Cardiac fibroblast (primary cell): ENCODE results near the gene AGMO.

Experiments used
- DNase-seq, 2 donors: peaks; one replicate each; pipeline versions ENCODE4 v3.0.0 to v3.0.0-alpha.2; 2010; ENCODE audit warnings: low read depth in 2 of 2
- H3K4me3 ChIP-seq, 2 donors: replicated peaks in 1 of 2; 1 replicate in 1 of 2; 2 replicates in 1 of 2; pipeline ENCODE4 v1.5.1; 2011; ENCODE audit warnings: low read depth in 2 of 2, low read length in 2 of 2, mild to moderate bottlenecking in 2 of 2, moderate library complexity in 1 of 2
- TF ChIP-seq, protein P1 (sequence below): IDR thresholded peaks from one replicate; pipeline ENCODE4 v1.5.1; 2011; ENCODE audit warnings: low read depth, mild to moderate bottlenecking, low read length, inconsistent platforms

AGMO gene

GRCh38 chr7:15292138-15292537 lies 269.7 kb downstream of the AGMO start:
- H3K4me3 ChIP-seq = no peak overlapping the region
- no peak for DNase-seq
- TF ChIP-seq, protein P1, sequence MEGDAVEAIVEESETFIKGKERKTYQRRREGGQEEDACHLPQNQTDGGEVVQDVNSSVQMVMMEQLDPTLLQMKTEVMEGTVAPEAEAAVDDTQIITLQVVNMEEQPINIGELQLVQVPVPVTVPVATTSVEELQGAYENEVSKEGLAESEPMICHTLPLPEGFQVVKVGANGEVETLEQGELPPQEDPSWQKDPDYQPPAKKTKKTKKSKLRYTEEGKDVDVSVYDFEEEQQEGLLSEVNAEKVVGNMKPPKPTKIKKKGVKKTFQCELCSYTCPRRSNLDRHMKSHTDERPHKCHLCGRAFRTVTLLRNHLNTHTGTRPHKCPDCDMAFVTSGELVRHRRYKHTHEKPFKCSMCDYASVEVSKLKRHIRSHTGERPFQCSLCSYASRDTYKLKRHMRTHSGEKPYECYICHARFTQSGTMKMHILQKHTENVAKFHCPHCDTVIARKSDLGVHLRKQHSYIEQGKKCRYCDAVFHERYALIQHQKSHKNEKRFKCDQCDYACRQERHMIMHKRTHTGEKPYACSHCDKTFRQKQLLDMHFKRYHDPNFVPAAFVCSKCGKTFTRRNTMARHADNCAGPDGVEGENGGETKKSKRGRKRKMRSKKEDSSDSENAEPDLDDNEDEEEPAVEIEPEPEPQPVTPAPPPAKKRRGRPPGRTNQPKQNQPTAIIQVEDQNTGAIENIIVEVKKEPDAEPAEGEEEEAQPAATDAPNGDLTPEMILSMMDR = no peak

GRCh38 chr7:15291699-15292098 lies 270.1 kb downstream of the AGMO start:
- no peak overlapping the region for H3K4me3 ChIP-seq
- DNase-seq = no peak
- TF ChIP-seq, protein P1 = no peak

DNA sequence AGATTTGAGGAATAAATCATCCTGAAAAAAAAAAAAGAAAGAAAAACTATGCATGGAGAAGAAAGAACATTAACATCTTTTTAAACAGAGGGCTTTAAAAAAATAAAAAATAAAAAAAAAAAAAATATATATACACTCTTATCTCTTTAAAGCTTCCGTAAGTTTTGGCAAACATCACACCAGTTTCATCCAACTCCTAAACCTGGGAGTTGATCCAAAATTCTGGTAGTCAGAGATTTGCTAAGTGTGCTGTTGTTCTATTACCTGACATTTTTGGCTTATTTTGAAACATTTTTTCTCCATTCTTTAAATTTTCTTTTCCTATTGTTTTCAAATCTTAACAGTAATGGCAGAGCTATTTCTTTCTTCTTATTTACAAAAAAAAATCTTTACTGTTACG lies 273.1 kb downstream of the AGMO start:
- DNase-seq = peak; percentile 40 to 82
- TF ChIP-seq, protein P1 = no peak
- no peak overlapping the region for H3K4me3 ChIP-seq

DNA sequence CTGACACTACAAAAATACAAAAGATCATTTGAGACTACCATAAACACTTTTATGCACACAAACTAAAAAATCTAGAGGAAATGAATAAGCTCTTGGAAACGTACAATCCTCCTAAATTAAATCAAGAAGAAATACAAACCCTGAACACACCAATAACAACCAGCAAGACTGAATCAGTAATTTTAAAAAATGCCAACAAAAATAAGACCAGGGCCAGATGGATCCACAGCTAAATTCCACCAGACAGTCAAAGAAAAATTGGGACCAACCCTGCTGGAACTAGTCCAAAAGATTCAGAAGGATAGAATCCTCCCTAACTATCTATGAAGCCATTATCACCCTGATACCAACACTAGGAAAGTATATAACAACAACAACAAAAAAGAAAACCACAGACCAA lies 277.4 kb downstream of the AGMO start:
- DNase-seq = peak in 1 of 2 donors; percentile 36
- no peak overlapping the region for H3K4me3 ChIP-seq
- TF ChIP-seq, protein P1 = no peak

- TF ChIP-seq, protein P1 = no peak
- peak in 1 of 2 donors; percentile 2 for DNase-seq
Observed at GRCh38 chr7:15280078-15280733, 281.6 kb downstream of the AGMO start.

GRCh38 chr7:15279640-15280039 lies 282.2 kb downstream of the AGMO start:
- H3K4me3 ChIP-seq = no peak overlapping the region
- TF ChIP-seq, protein P1 = no peak
- no peak for DNase-seq

More at GRCh38 chr7:15280078-15280733, 281.6 kb downstream of the AGMO start:
- H3K4me3 ChIP-seq = no peak overlapping the region

GRCh38 chr7:15257689-15258088 lies 304.1 kb downstream of the AGMO start:
- TF ChIP-seq, protein P1 = no peak
- DNase-seq = no peak

More at GRCh38 chr7:15257689-15258088, 304.1 kb downstream of the AGMO start:
- H3K4me3 ChIP-seq = no peak overlapping the region
